ENCODE results near the gene TRIM49C.
"Not testable (repeated sequence)": the region's sequence is repeated elsewhere in the genome, so short reads cannot be mapped to it uniquely, and the experiment has no call there.

Gene TRIM49C, protein sequence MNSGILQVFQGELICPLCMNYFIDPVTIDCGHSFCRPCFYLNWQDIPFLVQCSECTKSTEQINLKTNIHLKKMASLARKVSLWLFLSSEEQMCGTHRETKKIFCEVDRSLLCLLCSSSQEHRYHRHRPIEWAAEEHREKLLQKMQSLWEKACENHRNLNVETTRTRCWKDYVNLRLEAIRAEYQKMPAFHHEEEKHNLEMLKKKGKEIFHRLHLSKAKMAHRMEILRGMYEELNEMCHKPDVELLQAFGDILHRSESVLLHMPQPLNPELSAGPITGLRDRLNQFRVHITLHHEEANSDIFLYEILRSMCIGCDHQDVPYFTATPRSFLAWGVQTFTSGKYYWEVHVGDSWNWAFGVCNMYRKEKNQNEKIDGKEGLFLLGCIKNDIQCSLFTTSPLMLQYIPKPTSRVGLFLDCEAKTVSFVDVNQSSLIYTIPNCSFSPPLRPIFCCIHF

DNA sequence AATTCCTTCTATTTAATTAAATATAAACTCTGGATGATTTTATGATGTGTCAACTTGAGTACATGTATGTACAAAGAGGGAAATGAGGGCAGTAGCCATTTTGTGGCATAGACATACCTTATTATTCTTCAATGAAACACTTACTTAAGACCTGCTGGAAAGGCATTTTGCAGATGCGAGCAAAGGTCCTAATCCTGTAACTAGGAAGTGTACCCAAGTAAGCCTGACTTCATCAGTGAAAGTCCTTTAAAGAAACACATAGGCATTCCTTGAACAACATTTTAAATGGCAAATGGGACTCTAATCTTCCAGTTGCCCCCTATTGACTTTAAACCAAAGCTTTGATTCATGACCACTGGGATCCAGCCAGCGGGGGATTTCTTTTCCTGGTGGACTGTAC, at the start of gene TRIM49C:
TRIM49C (plus strand) TSS at position 301 of the 400 bp plus-strand sequence. CDS start 4,106 bp downstream, outside the sequence.
- DNase-seq = not testable (repeated sequence)

DNA sequence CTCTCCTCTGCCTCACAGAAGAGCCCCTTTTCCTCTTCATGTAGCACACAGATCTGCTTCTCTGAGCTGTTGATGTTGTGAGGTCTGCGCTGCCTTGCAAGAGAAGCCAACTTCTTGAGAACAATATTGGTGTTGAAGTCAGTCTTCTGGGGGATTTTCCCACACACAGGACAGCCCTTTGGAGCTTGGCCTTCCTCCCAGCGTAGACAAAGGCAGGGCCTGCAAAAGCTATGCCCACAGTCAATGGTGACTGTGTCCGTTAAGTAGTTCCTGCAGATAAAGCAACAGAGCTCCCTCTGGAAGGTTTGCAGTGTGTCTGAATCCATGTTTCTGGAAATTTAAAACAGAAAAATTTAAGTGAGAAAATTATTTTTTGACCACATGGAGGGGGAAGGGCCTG, 6.7 kb upstream of the TRIM49C start:
- DNase-seq = not testable (repeated sequence)

DNA sequence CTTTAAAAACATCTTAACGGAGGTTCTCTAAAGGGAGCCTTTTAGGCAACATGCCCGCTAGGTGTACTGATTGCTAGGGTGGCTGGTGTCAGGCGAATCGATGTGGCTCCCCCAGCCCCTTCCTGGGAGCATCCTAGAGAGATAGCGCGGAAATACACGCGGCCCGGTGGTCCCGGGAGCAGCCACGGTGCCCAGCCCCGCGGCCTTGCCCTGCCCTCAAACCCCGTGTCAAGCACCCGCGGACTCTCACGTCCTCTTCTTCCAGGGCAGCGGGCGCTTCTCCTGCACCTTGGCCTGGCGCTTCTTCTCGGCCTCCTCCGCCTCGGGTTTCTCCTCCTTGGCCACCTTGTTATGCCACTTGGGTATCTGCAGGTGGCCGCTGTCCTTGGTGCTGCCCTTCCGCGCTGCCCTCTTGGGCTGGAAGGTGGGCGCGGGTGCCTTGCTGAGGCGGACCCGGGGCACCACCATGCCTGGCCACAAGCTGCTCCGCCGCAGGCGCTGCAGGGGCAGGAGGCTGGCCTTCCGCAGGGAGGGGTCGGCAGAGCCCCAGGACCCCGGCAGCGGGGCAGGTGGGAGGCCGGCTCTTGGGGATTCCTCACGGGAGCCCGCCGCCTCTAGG, 20.8 kb downstream of the TRIM49C start:
- DNase-seq = not testable (repeated sequence)

DNA sequence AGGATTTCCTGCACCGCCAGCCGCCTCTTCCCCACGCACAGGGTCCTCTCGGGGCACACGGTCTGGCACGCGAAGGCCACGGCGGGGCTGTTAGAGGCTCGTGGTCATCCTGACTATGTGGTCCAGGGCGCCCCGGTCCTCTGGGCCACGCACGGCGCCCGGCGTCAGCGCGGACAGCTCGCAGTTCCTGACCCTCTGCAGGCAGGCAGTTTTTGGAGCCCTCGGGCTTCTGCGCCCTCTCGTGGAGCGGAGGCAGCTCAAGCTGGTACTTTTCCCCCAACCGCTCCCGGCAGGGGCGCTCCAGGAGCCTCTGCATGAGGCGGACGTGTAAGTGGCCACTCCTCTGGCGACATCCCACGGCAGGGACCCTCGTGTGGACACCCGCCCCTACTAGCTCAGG, 21.4 kb downstream of the TRIM49C start:
- DNase-seq = not testable (repeated sequence)

DNA sequence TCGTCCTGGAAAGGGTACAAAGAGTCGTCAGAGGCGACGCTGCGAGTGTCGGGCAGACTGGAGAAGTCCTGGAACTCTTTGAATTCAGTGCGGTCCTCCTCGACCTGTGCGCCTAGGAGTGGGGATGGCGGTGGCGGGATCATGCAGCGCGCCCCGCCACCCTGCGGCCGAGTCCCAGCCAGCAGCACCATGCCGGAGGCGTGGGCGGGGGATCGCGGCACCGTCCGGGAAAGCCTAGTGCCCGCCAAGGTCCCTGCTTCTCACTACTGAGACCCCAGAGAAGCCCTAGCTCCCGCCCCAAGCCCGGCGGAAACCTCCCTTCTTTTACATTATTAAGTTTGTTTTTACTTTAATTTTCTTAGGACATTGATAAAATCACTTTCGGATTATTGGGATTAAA, 22.6 kb downstream of the TRIM49C start:
- not testable (repeated sequence) for DNase-seq

DNA sequence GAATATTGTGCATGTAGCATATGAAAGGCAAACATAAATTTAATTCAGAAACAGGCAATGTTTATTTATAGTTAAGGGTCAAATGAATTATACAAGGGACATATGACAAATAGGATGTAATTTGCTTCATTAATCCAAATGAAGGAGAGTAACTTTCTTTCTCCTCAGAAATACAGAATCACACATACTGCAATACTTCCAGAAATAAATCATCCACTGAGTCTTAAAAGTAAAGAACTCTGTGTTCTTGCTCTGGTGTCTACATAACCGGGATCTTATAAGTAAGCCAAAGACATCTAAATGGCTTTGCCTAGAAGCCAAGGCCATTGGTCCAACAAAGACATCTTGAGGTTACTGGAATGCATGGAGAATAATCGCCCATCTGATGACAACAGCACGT, 54.7 kb downstream of the TRIM49C start, which contains the start of gene UBTFL1:
UBTFL1 (plus strand) TSS at position 301 of the 400 bp plus-strand sequence; CDS start at position 301, 0 bp downstream.
- not testable (repeated sequence) for DNase-seq

DNA sequence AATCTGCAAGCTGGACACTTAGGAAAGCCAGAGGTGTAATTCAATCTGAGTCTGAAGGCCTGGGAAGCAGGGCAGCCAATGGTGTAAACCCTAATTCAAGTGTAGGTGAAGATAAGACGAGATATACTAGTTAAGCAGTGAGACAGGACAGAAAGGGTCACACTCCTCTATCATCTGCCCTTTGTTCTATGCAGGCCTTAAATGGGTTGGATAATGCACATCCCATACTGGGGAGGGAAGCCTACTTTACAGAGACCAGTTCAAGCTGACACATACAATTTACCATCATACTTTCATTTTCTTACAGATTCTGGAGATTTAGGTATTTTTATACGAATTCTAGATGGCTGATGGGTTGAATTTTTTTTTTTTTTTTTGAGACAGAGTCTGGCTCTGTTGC, 57.8 kb downstream of the TRIM49C start:
- not testable (repeated sequence) for DNase-seq

Measured in activated CD4-positive, alpha-beta T cell treated with anti-CD3 and anti-CD28 coated beads for 1 hour (primary cell).